H9 (cell line): ENCODE measurements around the gene FNDC3B. TPM values are rescaled to one million over a fixed set of nuclear protein-coding genes. Genes with fewer than 3 reads are reported as not detected.

Source experiments
- DNase-seq: peaks from one replicate; pipeline ENCODE4 v3.0.0-alpha.2; 2017
- H2AFZ ChIP-seq: one replicate; pipeline ENCODE4 v1.6.1; 2013; ENCODE audit warnings: mild to moderate bottlenecking, low read length, control low read depth, moderate library complexity
- H2AK5ac ChIP-seq: 2 replicates; pipeline ENCODE4 v1.6.1; 2013; ENCODE audit warnings: low read length, control low read depth, mixed read lengths; ENCODE audit not compliant: insufficient read length
- H2BK120ac ChIP-seq: one replicate; pipeline ENCODE4 v1.6.1; 2013; ENCODE audit warnings: low read depth, mild to moderate bottlenecking, low read length, control low read depth, inconsistent platforms; ENCODE audit not compliant: poor library complexity, severe bottlenecking
- H2BK12ac ChIP-seq: 2 replicates; pipeline ENCODE4 v1.6.1; 2013; ENCODE audit warnings: low read length, control low read depth, mixed read lengths, low read depth; ENCODE audit not compliant: insufficient read length
- H2BK15ac ChIP-seq: 2 replicates; pipeline ENCODE4 v1.6.1; 2013; ENCODE audit warnings: low read depth, low read length, control low read depth
- H2BK20ac ChIP-seq: one replicate; pipeline ENCODE4 v1.6.1; 2013; ENCODE audit warnings: low read depth, mild to moderate bottlenecking, low read length, control low read depth, inconsistent platforms; ENCODE audit not compliant: poor library complexity, severe bottlenecking
- H2BK5ac ChIP-seq: 2 replicates; pipeline ENCODE4 v1.6.1; 2013; ENCODE audit warnings: low read length, control low read depth, mixed read lengths; ENCODE audit not compliant: insufficient read length
- H3K14ac ChIP-seq: 2 replicates; pipeline ENCODE4 v1.6.1; 2013; ENCODE audit warnings: low read length, control low read depth; ENCODE audit not compliant: insufficient read depth
- H3K18ac ChIP-seq: 2 replicates; pipeline ENCODE4 v1.6.1; 2013; ENCODE audit warnings: low read depth, mild to moderate bottlenecking, mixed read lengths, low read length, control low read depth; ENCODE audit not compliant: insufficient read length
- H3K23ac ChIP-seq: 2 replicates; pipeline ENCODE4 v1.6.1; 2013; ENCODE audit warnings: low read length, control low read depth, mixed read lengths, low read depth; ENCODE audit not compliant: insufficient read length
- H3K23me2 ChIP-seq: 2 replicates; pipeline ENCODE4 v1.6.1; 2013; ENCODE audit warnings: low read depth, mild to moderate bottlenecking, mixed read lengths, low read length, control low read depth; ENCODE audit not compliant: insufficient read length, poor library complexity, severe bottlenecking
- H3K27ac ChIP-seq: 2 replicates; pipeline ENCODE4 v1.5.1; 2013; ENCODE audit warnings: low read length, control low read depth, mixed read lengths, low read depth; ENCODE audit not compliant: insufficient read length
- H3K27me3 ChIP-seq: 2 replicates; pipeline ENCODE4 v1.6.1; 2013; ENCODE audit warnings: low read length, control low read depth, inconsistent platforms; ENCODE audit not compliant: insufficient read depth
- H3K4ac ChIP-seq: 2 replicates; pipeline ENCODE4 v1.6.1; 2013; ENCODE audit warnings: low read depth, mild to moderate bottlenecking, control low read depth, inconsistent platforms, low read length, moderate library complexity
- H3K4me1 ChIP-seq: 2 replicates; pipeline ENCODE4 v1.6.1; 2013; ENCODE audit warnings: low read length, control low read depth, inconsistent platforms; ENCODE audit not compliant: insufficient read depth
- H3K4me2 ChIP-seq: 2 replicates; pipeline ENCODE4 v1.6.1; 2013; ENCODE audit warnings: low read length, control low read depth, mixed read lengths; ENCODE audit not compliant: insufficient read length, insufficient read depth
- H3K56ac ChIP-seq: 2 replicates; pipeline ENCODE4 v1.6.1; 2013; ENCODE audit warnings: low read depth, mild to moderate bottlenecking, mixed read lengths, low read length, control low read depth; ENCODE audit not compliant: insufficient read length
- H3K79me1 ChIP-seq: 2 replicates; pipeline ENCODE4 v1.6.1; 2013; ENCODE audit warnings: low read depth, mild to moderate bottlenecking, moderate library complexity, low read length, control low read depth, inconsistent platforms; ENCODE audit not compliant: insufficient read depth, poor library complexity, severe bottlenecking
- H3K79me2 ChIP-seq: 2 replicates; pipeline ENCODE4 v1.6.1; 2013; ENCODE audit warnings: low read length, control low read depth, inconsistent platforms; ENCODE audit not compliant: insufficient read depth
- H3K9ac ChIP-seq: 2 replicates; pipeline ENCODE4 v1.6.1; 2013; ENCODE audit warnings: low read length, control low read depth, mixed read lengths; ENCODE audit not compliant: insufficient read length; ENCODE audit errors: extremely low read depth
- H3K9me3 ChIP-seq: one replicate; pipeline ENCODE4 v1.6.1; 2013; ENCODE audit warnings: low read depth, low read length, inconsistent platforms; ENCODE audit not compliant: control insufficient read depth
- H3T11ph ChIP-seq: one replicate; pipeline ENCODE4 v1.6.1; 2013; ENCODE audit warnings: mild to moderate bottlenecking, low read length, control low read depth, inconsistent platforms
- H4K20me1 ChIP-seq: one replicate; pipeline ENCODE4 v1.6.1; 2013; ENCODE audit not compliant: control insufficient read depth, insufficient read length, insufficient read depth
- H4K5ac ChIP-seq: 2 replicates; pipeline ENCODE4 v1.6.1; 2013; ENCODE audit warnings: low read depth, mild to moderate bottlenecking, mixed read lengths, low read length, control low read depth; ENCODE audit not compliant: insufficient read length
- H4K8ac ChIP-seq: replicated peaks from 2 replicates; pipeline ENCODE4 v1.6.1; 2013; ENCODE audit warnings: low read length, control low read depth, mixed read lengths, low read depth; ENCODE audit not compliant: insufficient read length
- H4K91ac ChIP-seq: 2 replicates; pipeline ENCODE4 v1.6.1; 2013; ENCODE audit warnings: low read depth, mild to moderate bottlenecking, moderate library complexity, mixed read lengths, low read length, control low read depth; ENCODE audit not compliant: insufficient read length
- H3K27ac Mint-ChIP-seq, 3 experiments: 2 replicates in 2 of 3; 3 replicates in 1 of 3; pipeline ENCODE4 v1.8.0; 2020 to 2021; ENCODE audit warnings: mixed read lengths in 3 of 3, mild to moderate bottlenecking in 1 of 3, moderate library complexity in 1 of 3
- H3K27me3 Mint-ChIP-seq: 2 replicates; pipeline ENCODE4 v1.8.0; 2021; ENCODE audit warnings: low read depth, mild to moderate bottlenecking, moderate library complexity, mixed read lengths
- H3K36me3 Mint-ChIP-seq, 3 experiments: 2 replicates in 2 of 3; 3 replicates in 1 of 3; pipeline ENCODE4 v1.8.0; 2020 to 2021; ENCODE audit warnings: low read depth in 3 of 3, mixed read lengths in 3 of 3; ENCODE audit not compliant: insufficient read depth in 1 of 3
- H3K4me1 Mint-ChIP-seq, 2 experiments: 2 replicates each; pipeline ENCODE4 v1.8.0; 2020; ENCODE audit warnings: mixed read lengths in 2 of 2
- H3K4me3 Mint-ChIP-seq, 2 experiments: 2 replicates in 1 of 2; 3 replicates in 1 of 2; pipeline ENCODE4 v1.8.0; 2020 to 2021; ENCODE audit warnings: mild to moderate bottlenecking in 2 of 2, mixed read lengths in 2 of 2, moderate library complexity in 1 of 2
- H3K9me3 Mint-ChIP-seq, 2 experiments: 2 replicates in 1 of 2; 3 replicates in 1 of 2; pipeline ENCODE4 v1.8.0; 2020; ENCODE audit warnings: mild to moderate bottlenecking in 2 of 2, mixed read lengths in 2 of 2, moderate library complexity in 1 of 2
- CTCF ChIP-seq: fragments of 200-600 bp; sonication (generic); conservative IDR thresholded peaks from 3 replicates; pipeline ENCODE4 v1.8.0; 2021; ENCODE audit warnings: antibody characterized with exemption, mild to moderate bottlenecking
- WGBS: extraction: QIAGEN DNeasy Blood & Tissue Kit; methylation state at CpG from one replicate; pipeline ENCODE4 v1.1.7; 2013; ENCODE audit warnings: missing lambda C conversion rate, low lambda C conversion rate, mixed read lengths; ENCODE audit not compliant: insufficient read length; ENCODE audit errors: extremely low coverage; 5-methylcytosine and 5-hydroxymethylcytosine counted together
- total RNA-seq: library from RNA; stranded (reverse); gene quantifications from 2 replicates; pipeline ENCODE4 v1.2.1, GENCODE V29; 2021

FNDC3B gene
- total RNA-seq, 1 experiment from 2014 or later = 43.8 TPM

GRCh38 chr3:172342097-172342659, 302.8 kb downstream of the FNDC3B start:
- Mint-ChIP-seq H3K4me1 (no peaks in the 10 kb centered on the region), H3K27me3 (no peaks in the 10 kb centered on the region), H3K36me3 (peaks cover 13 to 59% (median 50%) of the 10 kb centered on the region in 3 experiments; a peak in 6 of 7 replicates), H3K4me3 (no peak overlapping the region), H3K9me3 (no peaks in the 10 kb centered on the region), H3K27ac (no peak overlapping the region)
- WGBS = no CpG with 5 or more reads among the region's 3 CpGs
- no peak overlapping the region for H3K9ac ChIP-seq
- no peaks in the 10 kb centered on the region for H3K79me2 ChIP-seq
- no peaks in the 10 kb centered on the region for H3K27me3 ChIP-seq
- H3K14ac ChIP-seq = no peak overlapping the region
- no peak overlapping the region for H3K23ac ChIP-seq
- DNase-seq = no peak
- no peak overlapping the region for H2AFZ ChIP-seq
- H2BK120ac ChIP-seq = no peak overlapping the region
- no peak overlapping the region for H2BK5ac ChIP-seq
- H2BK12ac ChIP-seq = no peak overlapping the region
- no peak overlapping the region for H3T11ph ChIP-seq
- no peak overlapping the region for H3K56ac ChIP-seq
- H4K91ac ChIP-seq = no peak overlapping the region
- no peaks in the 10 kb centered on the region for H4K20me1 ChIP-seq
- no peak overlapping the region for H2BK20ac ChIP-seq
- H4K8ac ChIP-seq = no peak overlapping the region
- no peaks in the 10 kb centered on the region for H3K23me2 ChIP-seq
- no peak overlapping the region for H4K5ac ChIP-seq
- TF ChIP-seq CTCF = no peak
- H3K4me1 ChIP-seq = no peaks in the 10 kb centered on the region
- H3K4me2 ChIP-seq = no peak overlapping the region
- H3K4ac ChIP-seq = no peak overlapping the region
- H2AK5ac ChIP-seq = no peak overlapping the region
- H3K27ac ChIP-seq = no peak overlapping the region
- H3K18ac ChIP-seq = no peak overlapping the region
- H2BK15ac ChIP-seq = no peak overlapping the region
- no peaks in the 10 kb centered on the region for H3K79me1 ChIP-seq
- H3K9me3 ChIP-seq = no peaks in the 10 kb centered on the region
